OCI-M1 (cell line): ENCODE results near the gene PHYH.
A peak's percentile ranks its signal among the peaks of the same experiment; 100 is the strongest.
"Not testable (repeated sequence)": the region's sequence is repeated elsewhere in the genome, so short reads cannot be mapped to it uniquely, and the experiment has no call there.

Source experiments
- DNase-seq: peaks from one replicate; lab custom pipeline; 2025; lab: John Stamatoyannopoulos, UW

PHYH gene

DNA sequence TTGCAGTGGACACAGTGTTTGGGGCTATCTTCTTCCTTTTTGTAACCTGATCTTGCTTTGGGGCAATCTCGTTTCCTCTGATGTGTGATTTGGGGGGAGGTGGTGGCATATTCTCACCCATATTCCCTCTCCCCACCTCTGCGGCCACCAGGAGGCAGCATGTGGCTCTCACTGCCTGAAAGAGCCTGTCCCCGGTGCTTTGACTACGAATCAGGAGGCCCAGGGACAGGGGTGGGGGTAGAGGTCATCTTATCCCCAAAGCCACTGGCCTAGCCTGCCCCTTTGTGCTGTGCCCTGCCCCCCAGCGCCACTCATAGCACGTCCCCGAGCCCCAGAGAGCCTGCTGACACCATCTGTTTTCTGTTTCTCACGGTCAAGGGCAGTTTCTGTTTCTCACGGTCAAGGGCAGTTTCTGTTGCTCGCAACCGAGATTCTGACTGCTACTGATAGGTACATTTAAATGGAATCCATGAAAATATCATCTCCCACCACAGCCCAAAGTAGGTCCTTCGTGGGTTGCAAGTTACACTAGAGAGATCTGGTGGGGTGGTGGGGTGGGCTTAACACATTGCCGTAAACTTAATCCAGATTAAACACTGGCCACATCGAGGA lies 28.2 kb downstream of the PHYH start:
- peak; percentile 71 for DNase-seq

DNA sequence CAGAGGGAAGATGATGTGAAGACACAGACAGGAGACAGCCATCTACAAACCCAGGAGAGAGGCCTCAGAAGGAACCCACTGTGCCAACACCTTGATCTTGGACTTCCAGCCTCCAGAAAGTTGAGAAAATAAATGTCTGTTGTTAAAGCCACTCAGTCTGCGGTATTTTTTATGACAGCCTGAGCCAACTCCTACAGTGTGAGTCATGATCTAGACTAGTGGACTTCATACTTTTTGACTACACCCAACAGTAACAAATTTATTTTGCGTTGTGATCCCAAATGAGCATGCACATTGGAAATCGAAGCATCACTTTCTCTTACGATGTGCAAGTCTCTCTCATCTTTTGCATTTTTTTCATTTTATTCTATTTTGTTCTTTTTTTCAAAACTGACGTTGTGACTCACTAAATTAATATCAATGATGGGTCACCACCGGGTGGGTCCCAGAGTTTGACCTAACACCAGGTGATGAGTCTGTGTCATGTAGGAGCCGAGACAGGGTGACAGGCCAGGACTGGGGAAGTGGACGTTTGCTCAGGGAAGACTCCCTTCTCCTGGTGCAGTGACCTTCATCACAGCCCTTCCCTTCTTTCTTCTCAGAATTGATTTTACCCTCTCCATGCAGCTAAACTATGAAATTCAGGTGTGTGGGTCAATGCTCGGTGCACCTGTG lies 28.9 kb downstream of the PHYH start:
- no peak for DNase-seq

DNA sequence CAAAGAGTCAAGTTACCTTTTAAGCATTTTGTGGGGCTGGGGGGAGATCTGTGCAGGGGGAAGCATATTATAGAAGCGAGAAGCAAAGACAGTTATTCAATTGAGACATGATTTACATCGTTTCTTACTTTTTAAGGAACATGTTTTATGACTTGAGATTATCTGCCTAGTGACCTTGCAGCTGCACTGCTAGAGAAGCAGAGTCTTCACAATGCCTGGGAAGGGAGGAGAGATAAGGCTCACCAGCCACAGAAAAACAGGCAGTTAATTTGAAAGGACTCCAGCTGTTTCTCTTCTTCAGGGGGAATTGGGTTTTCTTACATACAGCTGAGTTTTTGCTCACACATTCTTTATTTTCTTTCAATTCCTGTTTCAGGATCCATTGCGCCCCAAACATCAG lies 31.0 kb downstream of the PHYH start:
- DNase-seq, result peak; percentile 83

DNA sequence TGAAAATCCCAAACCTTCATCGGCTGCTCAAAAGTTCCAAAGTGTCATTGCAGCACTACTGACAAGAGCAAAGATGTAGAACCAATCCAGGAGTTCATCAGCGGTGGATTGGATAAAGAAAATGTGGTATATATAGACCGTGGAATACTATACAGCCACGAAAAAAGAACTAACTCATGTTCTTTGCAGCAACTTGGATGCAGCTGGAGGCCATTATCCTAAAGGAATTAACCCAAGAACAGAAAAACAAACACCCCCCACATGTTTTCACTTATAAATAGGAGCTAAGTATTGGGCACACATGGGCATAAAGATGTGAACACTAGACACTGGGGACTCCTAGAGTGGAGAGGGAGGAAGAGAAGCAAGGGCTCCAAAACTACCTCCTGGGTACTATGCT lies 31.6 kb downstream of the PHYH start:
- no peak for DNase-seq

DNA sequence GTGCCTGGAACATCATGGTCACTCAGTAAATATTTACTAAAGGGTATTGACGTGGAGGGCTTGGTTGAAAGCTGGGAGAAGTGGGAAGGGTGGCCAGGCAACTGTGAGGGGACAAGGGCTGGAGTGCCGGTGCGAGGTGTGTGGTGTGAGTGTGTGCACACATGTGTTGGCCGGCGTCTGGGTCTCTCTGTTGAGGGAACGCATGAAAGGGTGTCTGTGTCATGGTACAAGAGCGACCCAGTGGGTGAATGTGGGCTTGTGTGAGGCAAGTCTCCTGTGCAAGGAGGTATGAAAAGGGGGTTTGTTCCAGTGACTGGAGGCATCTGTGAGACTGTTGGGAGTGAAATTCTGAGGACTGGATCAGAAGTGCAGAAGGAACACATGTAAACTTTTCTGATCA lies 36.3 kb downstream of the PHYH start:
- no peak for DNase-seq

DNA sequence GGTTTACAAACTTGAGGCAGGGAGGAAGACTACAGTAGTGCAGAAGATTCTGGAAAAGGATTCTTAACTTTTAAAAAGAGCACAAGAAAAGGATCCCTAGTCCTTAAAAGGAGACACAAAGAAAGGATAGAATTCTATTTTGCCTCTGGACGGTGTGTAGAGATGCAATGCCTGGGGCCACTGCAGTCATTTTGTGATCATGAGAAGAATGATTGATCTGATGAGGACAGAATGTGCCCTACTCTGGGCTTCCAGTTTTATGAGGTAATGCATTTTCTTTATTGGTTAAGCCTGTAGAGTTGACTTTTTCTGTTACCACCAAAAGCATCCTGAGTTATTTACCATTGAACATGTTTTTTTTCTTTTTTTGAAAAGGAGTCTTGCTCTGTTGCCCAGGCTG lies 37.4 kb downstream of the PHYH start:
- DNase-seq, result no peak

DNA sequence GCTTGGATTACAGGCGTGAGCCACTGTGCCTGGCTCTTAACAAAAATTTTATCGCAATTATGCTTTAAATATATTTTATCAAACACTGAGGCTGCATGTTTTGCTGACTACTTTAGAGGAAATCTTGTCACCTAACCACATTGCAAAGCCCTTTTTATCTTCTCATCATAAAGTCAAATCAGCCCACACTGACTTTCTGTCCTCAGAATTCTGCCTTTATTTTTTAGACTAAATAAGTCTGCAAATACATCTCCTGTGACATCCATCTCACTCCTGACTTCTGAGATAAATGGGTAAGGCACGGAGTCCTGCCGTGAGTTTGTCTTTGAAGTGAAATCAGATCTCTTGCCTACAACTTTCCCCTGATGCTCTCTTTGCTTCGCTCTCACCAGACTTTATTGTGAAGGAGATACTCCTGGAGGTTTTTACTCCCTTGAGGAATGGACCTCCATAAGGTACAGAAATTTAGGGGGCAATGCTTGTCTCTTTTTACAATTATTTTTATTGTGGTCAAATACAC lies 42.2 kb downstream of the PHYH start:
- no peak for DNase-seq

DNA sequence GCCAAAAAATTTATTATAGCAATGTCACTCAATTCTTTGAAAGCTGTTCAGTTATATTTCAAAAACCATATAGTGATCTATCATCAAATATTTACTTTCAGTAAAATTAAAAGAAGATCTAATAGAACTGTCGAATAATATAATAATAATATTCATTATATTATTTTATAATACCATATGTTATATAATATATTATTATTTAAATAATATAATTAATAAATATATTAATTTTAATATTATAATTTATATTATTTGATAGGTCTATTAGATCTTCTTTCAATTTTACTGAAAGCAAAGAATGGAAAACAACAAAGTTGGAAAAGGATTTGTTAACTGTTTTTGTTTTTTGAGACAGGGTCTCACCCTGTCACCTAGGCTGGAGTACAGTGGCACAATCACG lies 43.2 kb downstream of the PHYH start:
- DNase-seq, result no peak

DNA sequence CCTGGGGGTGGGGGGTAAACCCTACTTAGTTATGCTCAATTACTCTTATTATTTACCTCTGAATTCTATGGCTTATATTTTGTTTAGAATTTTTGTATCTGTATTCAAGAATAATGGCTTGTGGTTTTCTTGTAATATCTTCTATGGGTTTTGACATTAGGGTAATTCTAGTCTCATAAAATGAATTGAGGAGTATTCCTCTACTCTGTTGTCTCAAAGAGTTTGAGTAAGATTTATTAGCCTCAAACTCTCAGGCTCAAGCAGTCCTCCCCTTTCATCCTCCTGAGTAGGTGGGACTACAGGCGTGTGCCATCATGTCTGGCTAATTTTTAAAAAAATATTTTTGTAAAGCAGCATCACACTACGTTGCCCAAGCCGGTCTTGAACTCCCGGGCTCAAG lies 46.1 kb downstream of the PHYH start:
- DNase-seq, result no peak

DNA sequence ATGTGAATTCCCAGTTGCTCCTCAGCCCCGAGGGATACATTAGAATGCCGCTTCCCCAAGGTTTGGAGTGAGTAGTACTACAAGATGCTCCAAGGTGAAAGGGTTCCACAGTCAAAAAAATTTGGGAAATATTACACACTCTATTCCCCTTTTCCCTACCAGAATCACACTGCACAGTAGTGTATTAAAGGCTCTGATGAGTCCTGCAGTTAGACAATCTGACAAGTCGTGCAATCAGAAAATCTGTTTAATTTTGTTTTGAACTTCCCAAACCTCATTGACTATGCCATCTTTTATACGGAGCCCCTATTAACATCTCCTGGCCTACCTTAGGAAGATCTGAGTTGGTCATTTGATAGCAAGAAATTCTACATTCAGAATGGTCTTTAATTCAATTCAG lies 52.1 kb downstream of the PHYH start:
- no peak for DNase-seq

DNA sequence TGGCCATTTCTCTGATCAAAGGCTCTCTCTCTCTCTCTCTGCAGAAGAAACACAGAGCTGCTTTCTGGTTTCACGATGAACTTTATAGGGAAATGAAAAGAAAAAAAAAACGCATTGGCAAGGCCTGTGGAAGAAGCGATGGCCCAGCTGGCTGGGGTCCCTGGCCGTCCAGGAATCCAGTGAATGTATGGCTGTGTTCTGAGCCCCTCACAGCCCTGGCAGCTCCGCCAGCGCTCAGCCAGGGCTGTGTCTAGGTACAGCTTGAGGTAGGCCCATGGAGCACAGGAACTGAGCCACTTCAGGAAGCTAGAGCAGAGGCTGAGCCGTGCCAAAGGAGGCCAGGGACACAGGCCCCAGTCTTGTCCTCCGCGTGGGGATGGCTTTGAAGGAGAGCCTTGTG lies 52.6 kb downstream of the PHYH start:
- DNase-seq, result no peak

DNA sequence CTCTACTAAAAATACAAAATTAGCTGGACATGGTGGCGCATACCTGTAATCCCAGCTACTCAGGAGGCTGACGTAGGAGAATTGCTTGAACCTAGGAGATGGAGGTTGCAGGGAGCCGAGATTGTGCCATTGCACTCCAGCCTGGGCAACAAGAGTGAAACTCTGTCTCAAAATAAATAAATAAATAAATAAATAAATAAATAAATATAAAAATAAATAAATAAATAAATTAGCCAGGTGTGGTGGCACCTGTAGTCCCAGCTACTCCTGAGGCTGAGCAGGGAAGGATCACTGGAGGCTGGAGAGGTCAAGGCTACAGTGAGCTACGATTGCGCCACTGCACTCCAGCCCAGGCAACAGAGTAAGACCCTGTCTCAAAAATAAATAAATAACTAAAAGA lies 57.6 kb downstream of the PHYH start:
- DNase-seq, result not testable (repeated sequence)

DNA sequence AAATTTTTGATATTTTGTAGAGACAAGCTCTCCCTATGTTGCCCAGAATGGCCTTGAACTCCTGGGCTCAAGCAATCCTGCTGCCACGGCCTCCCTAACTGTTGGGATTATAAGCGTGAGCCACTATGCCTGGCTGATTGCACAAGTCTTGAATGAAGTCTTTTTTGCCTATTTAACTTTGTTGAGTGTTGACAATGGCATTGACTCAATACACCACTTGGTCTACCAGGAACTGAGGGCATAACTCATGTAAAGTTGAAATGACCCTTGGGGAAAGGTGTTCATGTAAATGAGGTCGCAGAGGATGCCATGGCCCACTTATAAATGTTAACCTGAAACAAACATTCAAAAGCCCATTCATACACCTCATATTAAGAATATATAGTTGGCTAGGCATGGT lies 58.3 kb downstream of the PHYH start:
- no peak for DNase-seq

DNA sequence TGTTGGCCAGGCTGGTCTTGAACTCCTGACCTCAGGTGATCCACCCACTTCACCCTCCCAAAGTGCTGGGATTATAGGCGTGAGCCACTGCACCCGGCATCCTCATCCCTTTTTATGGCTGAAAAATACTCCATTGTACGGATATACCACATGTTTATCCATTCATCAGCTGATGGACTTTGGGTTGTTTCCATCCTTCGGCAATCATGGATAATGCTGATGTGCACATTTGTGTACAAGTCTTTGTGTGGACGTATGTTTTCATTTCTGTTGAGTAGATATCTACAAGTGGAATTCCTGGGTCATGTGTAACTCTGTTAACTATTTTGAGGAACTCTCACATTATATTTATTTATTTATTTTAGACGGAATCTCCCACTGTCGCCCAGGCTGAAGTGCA lies 59.9 kb downstream of the PHYH start:
- DNase-seq, result no peak

DNA sequence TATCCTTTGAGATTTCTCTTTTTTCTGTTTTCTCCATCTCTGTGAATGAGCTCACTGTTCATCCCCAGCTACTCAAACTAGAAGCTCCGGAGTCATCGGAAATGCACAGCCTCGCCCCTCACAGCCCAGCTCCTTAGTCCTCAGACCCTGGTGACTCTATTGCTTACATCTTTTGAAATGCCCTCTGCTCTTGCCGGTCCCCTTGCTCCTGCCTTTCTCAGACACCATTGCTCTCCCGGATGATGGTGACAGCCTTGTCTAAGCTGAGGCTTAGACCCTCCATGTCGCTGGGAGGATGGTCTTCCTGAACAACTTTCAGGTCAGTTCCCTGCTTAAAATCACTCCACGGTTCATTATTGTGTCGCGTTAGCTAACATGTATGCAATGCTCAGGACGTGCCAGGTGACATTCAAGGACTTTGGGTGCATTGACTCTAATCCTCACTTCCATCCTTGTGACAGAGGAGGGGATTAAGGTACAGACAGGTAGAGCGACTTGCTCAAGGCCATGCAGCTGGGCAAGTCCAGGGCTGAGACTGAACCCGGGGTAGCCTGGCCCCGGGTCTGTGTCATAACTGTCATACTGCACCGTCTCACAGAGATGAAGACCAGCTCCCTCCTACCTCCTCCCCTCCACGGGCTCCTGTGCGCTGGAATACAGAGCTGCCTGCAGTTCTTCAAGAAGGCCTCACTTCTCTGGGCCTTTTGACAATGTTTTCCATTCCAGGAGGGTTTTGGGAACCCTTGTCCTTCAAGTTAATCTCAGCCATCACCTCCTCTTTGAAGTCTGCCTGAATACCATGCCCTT lies 61.4 kb downstream of the PHYH start:
- no peak for DNase-seq

DNA sequence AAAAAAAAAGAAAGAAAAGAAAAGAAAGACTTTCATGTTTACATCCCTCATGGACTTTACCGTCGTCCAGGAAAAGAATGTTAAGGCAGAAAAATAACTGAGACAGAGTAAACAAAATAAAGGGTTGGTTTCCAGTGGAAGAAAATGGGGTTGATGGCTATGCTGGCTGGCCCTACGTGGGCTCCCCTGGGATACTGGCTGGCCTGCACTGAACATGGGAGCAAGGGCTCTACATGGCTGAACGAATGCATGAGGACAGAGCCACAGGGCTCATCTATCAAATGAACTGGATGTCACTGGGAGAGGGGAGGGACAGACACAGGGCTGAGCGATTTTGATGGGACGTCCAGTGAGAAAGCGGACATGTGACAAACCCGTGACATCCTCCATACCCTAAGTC lies 63.2 kb downstream of the PHYH start:
- DNase-seq, result no peak

DNA sequence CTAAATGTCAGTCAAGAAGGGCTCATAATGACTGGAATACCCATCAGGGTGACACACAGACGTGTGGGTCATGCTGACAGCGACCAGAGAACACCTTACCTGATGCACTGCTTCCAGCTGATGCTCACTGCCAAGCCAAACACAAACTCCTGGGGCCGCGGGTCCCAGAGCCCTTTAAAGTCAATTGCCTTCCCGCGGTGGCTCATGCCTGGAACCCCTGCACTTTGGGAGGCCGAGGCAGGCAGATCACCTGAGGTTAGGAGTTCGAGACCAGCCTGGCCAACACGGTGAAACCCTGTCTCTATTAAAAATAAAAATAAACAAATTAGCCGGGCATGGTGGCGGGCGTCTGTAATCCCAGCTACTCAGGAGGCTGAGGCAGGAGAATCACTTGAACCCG lies 65.1 kb downstream of the PHYH start:
- DNase-seq, result not testable (repeated sequence)

DNA sequence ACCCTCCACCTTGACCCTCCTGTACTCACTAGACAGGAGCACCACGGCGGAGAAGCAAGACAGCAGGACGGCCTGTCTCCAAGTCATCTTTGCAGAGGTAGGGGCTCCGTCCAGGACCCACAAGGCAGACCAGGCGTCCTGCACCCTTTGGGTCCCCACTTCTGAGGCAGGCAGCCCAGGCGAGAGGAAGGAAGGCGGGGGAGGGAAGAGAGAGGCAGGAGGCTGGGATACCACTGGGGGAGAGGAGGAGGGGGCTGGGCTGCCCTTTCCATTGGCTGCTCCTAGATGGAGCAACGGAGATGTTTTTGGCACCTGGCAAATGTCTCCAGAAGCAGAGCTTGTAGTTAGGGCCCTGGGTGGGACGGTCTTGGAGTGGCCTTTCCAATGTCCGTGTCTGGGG lies 65.7 kb downstream of the PHYH start, which contains the start of gene UCMA:
Gene UCMA, minus strand, starts transcription at position 203 of the 400 bp plus-strand sequence. Its CDS starts 116 bp downstream, at position 87.
- DNase-seq, result no peak

DNA sequence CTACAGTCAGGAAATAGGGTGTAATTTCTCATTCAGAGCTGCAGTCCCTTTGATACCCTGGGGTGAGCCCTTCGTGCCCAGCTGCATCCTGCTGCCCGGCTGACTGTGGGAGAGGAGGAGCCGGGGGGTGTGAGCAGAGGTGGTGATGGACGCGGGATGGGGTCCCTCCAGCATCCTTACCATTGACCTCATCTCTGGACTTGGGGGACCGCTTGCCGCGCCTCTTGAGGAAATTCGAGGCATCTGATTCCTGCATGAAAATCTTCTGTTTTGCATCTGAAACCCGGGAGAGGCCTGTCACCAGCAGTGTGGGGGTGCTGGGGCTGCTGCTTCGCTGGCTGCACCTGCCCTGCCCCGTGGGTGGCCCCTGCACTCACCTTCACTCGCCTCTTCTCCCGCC lies 66.5 kb downstream of the PHYH start:
- DNase-seq, result no peak

DNA sequence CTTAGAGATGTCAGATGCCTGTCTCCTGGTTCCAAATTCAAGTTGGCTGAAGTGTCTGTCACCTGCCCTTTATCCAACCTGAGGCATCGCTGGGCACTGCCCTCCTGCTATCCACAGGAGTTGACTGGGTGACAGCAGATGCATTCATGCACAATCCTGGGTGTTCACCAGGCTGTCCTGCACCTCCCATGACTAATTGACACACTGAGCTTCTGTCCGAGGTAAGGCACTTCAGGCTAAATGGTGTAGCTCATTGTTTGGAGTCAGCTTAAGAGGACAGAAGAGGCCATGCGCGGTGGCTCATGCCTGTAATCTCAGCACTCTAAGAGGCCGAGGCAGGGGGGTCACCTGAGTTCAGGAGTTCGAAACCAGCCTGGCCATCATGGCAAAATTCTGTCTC lies 68.1 kb downstream of the PHYH start:
- no peak for DNase-seq

DNA sequence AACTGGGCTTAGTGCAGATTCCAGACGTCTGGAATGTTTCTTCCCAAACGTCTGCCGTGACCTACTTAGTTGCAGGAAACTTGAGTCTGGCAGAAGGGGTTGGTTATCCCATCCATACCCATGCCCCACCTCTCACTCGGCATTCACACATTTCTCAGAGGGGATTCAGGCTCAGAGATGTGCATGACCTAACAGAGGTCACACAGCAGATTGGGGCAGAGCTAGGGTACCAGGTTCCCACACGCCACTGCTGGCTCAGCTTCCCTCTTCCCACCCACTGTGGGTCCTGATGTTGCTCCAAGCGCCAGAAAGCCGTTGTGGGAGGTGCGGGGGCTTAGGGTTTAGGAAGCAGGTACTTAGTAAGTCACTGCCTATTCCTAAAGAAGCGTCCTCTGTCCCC lies 68.7 kb downstream of the PHYH start:
- no peak for DNase-seq
